ENCODE data around the gene MSI2. TPM values are rescaled to one million over a fixed set of nuclear protein-coding genes. Genes with fewer than 3 reads are reported as not detected.

Gene MSI2
- total RNA-seq, 1 donor from 2014 or later, result 31.3 TPM

DNA sequence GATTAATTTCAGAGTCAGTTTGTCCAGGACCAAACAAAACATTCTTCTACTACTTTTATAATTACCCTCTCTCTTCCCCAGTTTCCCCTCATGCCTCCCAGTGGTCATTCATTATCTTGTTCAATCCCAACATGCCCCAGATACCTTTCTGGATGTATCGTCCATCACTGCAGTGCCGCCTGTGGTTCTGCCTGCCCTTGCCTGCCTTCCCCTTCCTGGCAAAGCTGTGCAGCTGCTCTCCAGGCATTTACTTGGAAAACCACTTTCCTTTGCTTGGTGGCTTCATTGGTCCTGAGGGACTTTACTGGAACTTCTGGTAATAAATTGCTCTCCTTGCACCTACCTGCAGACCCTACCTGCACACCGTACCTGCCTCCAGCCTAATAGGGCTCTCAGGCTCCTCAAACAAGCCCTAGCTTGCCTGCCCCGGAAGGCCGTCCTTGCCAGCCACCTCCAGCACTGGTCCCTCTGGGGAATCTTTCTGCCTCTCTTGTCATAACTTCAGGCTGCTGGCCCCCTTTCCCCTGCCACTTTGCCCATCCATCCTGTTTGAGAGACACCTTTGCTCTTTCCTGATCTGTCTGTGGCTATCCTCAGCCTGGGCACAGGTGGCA, 19.5 kb upstream of the MSI2 start:
- intact Hi-C loops (cut with DNase I), result no loop called here
- no peak for DNase-seq
- Histone ChIP-seq H3K27me3 (peaks cover 5% of the 10 kb centered on the region), H3K9me3 (no peaks in the 10 kb centered on the region), H3K4me1 (no peaks in the 10 kb centered on the region), H3K4me3 (no peak overlapping the region), H3K36me3 (no peaks in the 10 kb centered on the region), H3K27ac (no peak overlapping the region)
- TF ChIP-seq, protein P1, sequence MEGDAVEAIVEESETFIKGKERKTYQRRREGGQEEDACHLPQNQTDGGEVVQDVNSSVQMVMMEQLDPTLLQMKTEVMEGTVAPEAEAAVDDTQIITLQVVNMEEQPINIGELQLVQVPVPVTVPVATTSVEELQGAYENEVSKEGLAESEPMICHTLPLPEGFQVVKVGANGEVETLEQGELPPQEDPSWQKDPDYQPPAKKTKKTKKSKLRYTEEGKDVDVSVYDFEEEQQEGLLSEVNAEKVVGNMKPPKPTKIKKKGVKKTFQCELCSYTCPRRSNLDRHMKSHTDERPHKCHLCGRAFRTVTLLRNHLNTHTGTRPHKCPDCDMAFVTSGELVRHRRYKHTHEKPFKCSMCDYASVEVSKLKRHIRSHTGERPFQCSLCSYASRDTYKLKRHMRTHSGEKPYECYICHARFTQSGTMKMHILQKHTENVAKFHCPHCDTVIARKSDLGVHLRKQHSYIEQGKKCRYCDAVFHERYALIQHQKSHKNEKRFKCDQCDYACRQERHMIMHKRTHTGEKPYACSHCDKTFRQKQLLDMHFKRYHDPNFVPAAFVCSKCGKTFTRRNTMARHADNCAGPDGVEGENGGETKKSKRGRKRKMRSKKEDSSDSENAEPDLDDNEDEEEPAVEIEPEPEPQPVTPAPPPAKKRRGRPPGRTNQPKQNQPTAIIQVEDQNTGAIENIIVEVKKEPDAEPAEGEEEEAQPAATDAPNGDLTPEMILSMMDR (IDR thresholded peaks at IDR 0.05), result no peak
- peak; percentile 16 for ATAC-seq

DNA sequence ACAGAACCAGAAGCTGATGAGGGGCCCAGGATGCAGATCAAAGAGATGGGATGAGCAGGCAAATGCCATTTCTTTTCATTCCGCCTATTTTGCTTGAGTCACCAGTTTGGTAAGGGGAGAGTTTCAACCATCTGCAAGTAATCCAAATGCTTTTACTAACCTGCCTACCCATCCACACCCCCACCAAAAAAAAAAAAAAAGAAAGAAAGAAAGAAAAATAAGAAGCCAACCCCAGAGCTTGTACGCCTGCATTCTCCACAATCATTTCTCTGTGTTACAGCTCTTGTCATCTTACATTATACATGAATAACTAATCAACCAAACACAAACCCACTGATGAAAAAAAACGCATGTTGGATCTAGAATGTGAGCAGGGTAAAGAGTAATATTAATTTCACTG, 15.7 kb upstream of the MSI2 start:
- TF ChIP-seq, protein P1 (IDR thresholded peaks at IDR 0.05), result no peak
- Histone ChIP-seq H3K27me3 (peaks cover 16% of the 10 kb centered on the region), H3K36me3 (no peaks in the 10 kb centered on the region), H3K4me3 (no peak overlapping the region), H3K4me1 (no peaks in the 10 kb centered on the region), H3K27ac (no peak overlapping the region), H3K9me3 (no peaks in the 10 kb centered on the region)
- DNase-seq (no peak), ATAC-seq (no peak)
- intact Hi-C loops (cut with DNase I), result no loop called here

DNA sequence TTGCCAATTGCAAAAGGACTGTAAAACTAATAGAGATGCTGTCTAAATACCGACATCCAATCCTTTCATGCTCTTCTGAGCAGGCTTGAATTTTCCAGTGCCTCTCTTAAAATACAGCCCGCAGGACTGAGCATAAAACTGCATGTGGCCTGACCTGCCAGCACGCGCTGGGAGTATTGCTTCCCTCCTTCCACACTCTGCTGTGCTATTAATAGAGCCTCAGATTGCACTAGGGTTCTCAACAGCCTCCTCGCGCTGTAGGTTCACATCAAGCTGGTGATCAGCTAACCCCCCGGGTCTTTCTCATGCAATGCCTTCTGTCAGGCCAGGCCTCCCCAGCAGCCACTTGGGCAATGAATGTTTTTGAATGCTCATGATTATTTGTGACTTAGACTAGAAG, 14.2 kb upstream of the MSI2 start:
- Histone ChIP-seq H3K36me3 (no peaks in the 10 kb centered on the region), H3K9me3 (no peaks in the 10 kb centered on the region), H3K4me3 (no peak overlapping the region), H3K4me1 (no peaks in the 10 kb centered on the region), H3K27ac (no peak overlapping the region), H3K27me3 (peaks cover 11% of the 10 kb centered on the region)
- ATAC-seq (no peak), DNase-seq (no peak)
- TF ChIP-seq, protein P1 (IDR thresholded peaks at IDR 0.05), result no peak
- intact Hi-C loops (cut with DNase I), result no loop called here

DNA sequence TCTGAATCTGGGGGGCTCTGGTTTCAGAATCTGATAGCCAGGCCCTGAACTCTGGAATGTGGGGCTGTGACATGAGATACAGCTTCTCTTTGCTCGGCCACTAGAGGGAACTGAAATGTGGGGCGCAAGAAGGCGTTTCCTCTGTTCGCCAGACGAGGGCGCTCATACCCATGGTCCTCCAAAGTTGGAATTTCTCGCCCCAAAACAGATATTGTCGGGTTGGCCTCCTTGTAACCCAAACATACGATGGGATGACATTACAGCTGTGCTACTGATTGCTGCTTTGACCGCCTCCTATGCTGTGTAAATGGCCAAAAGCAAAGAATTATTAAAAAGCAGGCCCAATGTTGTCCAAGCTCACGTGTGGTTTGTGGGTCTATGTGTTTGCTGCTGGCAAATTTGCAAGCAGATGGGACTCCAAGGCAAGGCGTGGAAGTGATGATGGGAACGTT, 13.1 kb upstream of the MSI2 start:
- Histone ChIP-seq H3K27ac (no peak overlapping the region), H3K4me1 (no peaks in the 10 kb centered on the region), H3K4me3 (no peak overlapping the region), H3K9me3 (no peaks in the 10 kb centered on the region), H3K27me3 (peaks cover 11% of the 10 kb centered on the region), H3K36me3 (no peaks in the 10 kb centered on the region)
- peak; percentile 78 for DNase-seq
- intact Hi-C loops (cut with DNase I), result no loop called here
- TF ChIP-seq, protein P1 (IDR thresholded peaks at IDR 0.05), result peak; percentile 98
- ATAC-seq, result peak; percentile 99

DNA sequence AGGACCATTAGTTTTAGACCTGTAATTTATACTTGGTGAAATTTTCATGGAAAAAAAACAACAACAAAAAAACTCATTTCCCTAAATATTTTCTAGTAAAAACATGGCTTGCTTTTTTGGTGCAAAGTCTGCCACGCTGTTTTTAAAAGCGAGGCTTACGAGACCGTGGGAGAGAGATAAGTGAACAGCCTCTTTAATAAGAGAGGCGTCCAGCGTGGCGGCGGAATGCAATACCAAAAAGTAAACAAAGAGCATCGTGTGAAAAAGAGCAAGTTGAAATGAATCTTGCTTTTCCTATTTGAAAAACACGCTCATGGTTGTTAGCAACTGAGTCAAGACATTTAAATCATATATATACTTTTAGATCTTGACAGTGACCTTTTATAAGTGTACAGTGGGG, 10.5 kb upstream of the MSI2 start:
- Histone ChIP-seq H3K27ac (no peak overlapping the region), H3K36me3 (no peaks in the 10 kb centered on the region), H3K27me3 (peaks cover 11% of the 10 kb centered on the region), H3K4me3 (no peak overlapping the region), H3K4me1 (no peaks in the 10 kb centered on the region), H3K9me3 (no peaks in the 10 kb centered on the region)
- ATAC-seq (no peak), DNase-seq (no peak)
- intact Hi-C loops (cut with DNase I), result no loop called here
- TF ChIP-seq, protein P1 (IDR thresholded peaks at IDR 0.05), result no peak

DNA sequence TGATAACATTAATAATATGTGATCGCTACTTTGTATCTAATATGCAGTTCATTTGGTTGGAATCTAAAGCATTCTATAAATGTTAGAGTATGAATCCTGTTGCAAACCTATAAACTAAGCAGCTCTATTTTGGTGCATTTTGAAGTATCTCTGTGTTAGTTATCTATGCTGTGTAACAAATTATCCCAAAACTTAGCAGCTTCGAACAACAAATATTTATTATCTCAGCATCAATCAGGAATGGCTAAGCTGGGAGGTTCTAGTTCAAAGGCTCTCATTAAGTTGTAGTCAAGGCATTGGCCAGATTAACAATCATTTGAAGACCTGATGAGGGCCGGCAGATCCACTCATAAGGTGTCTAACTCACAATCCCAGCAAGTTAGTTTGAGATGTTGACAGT, 10.1 kb upstream of the MSI2 start:
- intact Hi-C loops (cut with DNase I), result no loop called here
- TF ChIP-seq, protein P1 (IDR thresholded peaks at IDR 0.05), result no peak
- no peak for ATAC-seq
- Histone ChIP-seq H3K4me1 (no peaks in the 10 kb centered on the region), H3K27ac (no peak overlapping the region), H3K27me3 (peaks cover 11% of the 10 kb centered on the region), H3K9me3 (no peaks in the 10 kb centered on the region), H3K4me3 (no peak overlapping the region), H3K36me3 (no peaks in the 10 kb centered on the region)
- no peak for DNase-seq

All from upper lobe of right lung (tissue), 1 donor.